T47D (cell line): ENCODE results near the gene FBXW8.
A peak's percentile ranks its signal among the peaks of the same experiment; 100 is the strongest.

Source experiments
- DNase-seq, 2 experiments: peaks; one replicate each; pipeline versions ENCODE4 v3.0.0 to v3.0.0-alpha.2; 2011 to 2012; ENCODE audit warnings: low read depth in 1 of 2, low spot score in 1 of 2
- JUND ChIP-seq: IDR thresholded peaks from 2 replicates; pipeline ENCODE4 v1.6.1; 2012; ENCODE audit warnings: low read depth
- in situ Hi-C: cut with HindIII; loops from 2 replicates; pipeline ENCODE4 v1.10.0; 2016; ENCODE audit warnings: low sequenced_read_pairs, low pct_unique_long_range_greater_than_20kb

The FBXW8 gene

GRCh38 chr12:117022465-117022864 lies 111.7 kb downstream of the FBXW8 start:
- no peak for TF ChIP-seq JUND

GRCh38 chr12:117023998-117024960 lies 113.5 kb downstream of the FBXW8 start:
- TF ChIP-seq JUND = no peak
- in situ Hi-C loops = no loop called here

More at GRCh38 chr12:117022465-117022864, 111.7 kb downstream of the FBXW8 start:
- no peak for DNase-seq
- in situ Hi-C loops = no loop called here

GRCh38 chr12:117024961-117025480 lies 114.3 kb downstream of the FBXW8 start:
- DNase-seq = no peak
- in situ Hi-C loops = no loop called here
- TF ChIP-seq JUND = no peak

More at GRCh38 chr12:117023998-117024960, 113.5 kb downstream of the FBXW8 start:
- DNase-seq = no peak

- no peak for TF ChIP-seq JUND
Measured at GRCh38 chr12:117025481-117026151, 114.9 kb downstream of the FBXW8 start.

DNA sequence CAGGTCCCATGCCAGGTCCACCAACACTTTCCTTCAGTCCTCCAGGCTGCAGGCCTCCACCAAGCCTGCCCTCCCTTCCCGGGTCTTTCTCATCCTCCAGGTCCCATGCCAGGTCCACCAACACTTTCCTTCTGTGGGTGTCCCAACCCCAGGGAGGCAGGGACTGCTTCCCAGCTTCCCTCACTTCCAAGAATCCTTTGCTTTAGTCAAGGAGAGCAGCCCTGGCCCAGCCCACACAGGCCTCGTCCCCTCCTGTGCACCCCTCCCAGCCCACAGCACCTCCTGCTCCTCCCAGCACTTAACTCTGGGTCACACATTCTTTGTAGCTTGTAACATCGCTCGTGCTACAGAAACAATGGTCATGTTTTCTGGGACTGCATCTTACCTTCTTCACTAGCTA lies 115.6 kb downstream of the FBXW8 start:
- TF ChIP-seq JUND = no peak
- in situ Hi-C loops = no loop called here
- no peak for DNase-seq

More at GRCh38 chr12:117025481-117026151, 114.9 kb downstream of the FBXW8 start:
- peak; percentile 76 to 83 for DNase-seq
- in situ Hi-C loops = no loop called here

- in situ Hi-C loops = no loop called here
- DNase-seq = no peak
- no peak for TF ChIP-seq JUND
Measured at GRCh38 chr12:117026921-117027250, 116.1 kb downstream of the FBXW8 start.

DNA sequence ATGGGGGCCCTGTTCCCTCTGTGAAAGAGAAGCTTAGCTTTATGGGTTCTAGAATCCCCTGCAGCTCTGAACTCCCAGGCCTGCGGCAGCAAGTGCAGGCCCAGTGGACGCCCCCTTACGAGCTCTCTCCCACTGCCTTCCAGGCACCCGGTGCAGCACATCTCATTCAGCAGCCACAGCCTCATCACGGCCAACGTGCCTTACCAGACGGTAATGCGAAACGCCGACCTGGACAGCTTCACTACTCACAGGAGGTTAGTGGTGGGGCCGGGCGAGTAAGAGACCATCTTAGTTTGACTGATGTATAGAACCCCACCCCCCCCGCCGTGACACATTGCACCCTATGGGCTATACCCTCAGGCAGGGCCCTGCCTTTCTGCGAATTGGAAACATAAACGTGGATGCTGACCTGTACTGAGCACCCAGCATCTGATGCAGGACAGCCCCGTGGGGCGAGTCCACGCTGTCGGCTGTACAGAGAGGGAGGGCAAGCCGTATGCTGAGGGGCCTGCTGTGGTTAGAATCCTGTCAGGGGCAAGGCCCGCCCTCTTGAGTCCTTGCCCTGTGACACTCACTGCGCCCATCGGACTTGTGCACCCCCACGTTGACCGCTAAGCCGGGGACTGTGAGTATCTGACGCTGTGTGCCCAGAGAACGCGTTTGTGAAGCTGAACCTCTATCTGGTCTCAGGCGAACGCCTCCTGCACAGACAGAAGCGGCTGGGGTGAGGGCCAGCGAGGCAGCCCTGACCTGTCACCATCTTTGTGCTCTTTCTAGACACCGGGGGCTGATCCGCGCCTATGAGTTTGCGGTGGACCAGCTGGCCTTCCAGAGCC lies 116.7 kb downstream of the FBXW8 start:
- in situ Hi-C loops = no loop called here
- DNase-seq = no peak
- no peak for TF ChIP-seq JUND

- in situ Hi-C loops = no loop called here
- TF ChIP-seq JUND = no peak
- DNase-seq = no peak
Measured at GRCh38 chr12:117028254-117028653, 117.5 kb downstream of the FBXW8 start.

- no peak for DNase-seq
- in situ Hi-C loops = no loop called here
- TF ChIP-seq JUND = no peak
Measured at GRCh38 chr12:117030187-117030900, 119.6 kb downstream of the FBXW8 start.

GRCh38 chr12:117031843-117032592 lies 121.3 kb downstream of the FBXW8 start:
- in situ Hi-C loops = no loop called here
- DNase-seq = no peak
- no peak for TF ChIP-seq JUND

DNA sequence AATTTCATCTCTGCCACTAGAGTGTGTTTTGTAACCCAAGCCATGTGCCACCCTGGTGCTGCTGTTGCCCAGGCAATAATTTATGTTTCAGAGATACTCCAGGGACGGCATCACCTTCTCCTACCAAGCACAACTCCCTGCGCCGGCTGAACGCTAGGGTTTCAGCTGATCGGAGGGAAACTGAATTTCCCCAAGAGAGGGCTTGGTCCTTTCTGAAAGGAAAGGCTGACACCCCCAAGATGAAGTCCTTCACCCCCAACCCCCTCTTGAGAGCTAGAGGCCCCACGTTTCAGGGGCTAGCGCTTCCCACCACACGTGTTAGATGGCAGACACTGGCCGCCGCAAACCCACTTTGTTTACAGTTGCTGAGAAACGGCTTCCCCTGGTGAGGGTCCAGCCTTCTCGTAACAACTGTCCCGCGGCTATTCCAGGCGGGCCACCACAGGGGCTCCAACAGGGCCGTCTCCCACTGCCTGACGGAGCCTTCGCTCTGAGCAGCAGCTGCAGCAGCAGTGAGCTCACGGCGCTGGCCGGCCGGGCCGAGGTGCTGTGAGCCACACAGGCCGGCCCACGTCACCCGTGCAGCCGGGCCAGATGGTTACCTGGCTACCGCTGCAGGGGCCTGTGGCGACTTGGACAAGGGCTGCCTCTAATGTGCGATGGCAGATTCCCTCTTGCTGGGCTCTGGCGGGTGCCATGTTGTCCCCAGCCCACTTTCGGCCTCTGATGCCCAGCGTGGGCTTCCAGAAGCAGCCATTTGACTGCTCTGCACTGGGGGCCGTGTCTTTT lies 122.0 kb downstream of the FBXW8 start:
- TF ChIP-seq JUND = no peak
- no peak for DNase-seq
- in situ Hi-C loops = no loop called here
